GM12878 (cell line): ENCODE measurements around the gene RCCD1.

ENCODE experiments used
- BCL11A ChIP-seq: IDR thresholded peaks from 2 replicates; pipeline ENCODE4 v1.6.1; 2011; ENCODE audit warnings: low read depth, low read length
- JUND ChIP-seq: IDR thresholded peaks from 2 replicates; pipeline ENCODE4 v1.6.1; 2012; ENCODE audit warnings: low read depth, mild to moderate bottlenecking, low read length, improper control_type of control experiment, moderate library complexity
- KAT2A ChIP-seq: conservative IDR thresholded peaks from 2 replicates; pipeline ENCODE4 v1.6.1; 2011; ENCODE audit warnings: low read depth, low read length; ENCODE audit not compliant: control insufficient read depth
- MLLT1 ChIP-seq: fragments of 450-650 bp; IDR thresholded peaks from 2 replicates; pipeline ENCODE4 v1.6.1; 2016; ENCODE audit warnings: mild to moderate bottlenecking
- NFIC ChIP-seq: IDR thresholded peaks from 2 replicates; pipeline ENCODE4 v1.6.1; 2012; ENCODE audit warnings: low read depth, mild to moderate bottlenecking, inconsistent platforms, low read length, moderate library complexity
- NFYB ChIP-seq: IDR thresholded peaks from 2 replicates; pipeline ENCODE4 v1.6.1; 2011; ENCODE audit warnings: low read depth, mild to moderate bottlenecking, low read length, improper control_type of control experiment, moderate library complexity; ENCODE audit not compliant: insufficient read depth
- POLR2A ChIP-seq: IDR thresholded peaks from 2 replicates; pipeline ENCODE4 v1.6.1; 2011; ENCODE audit warnings: low read depth, mild to moderate bottlenecking, low read length
- RAD21 ChIP-seq: IDR thresholded peaks from 2 replicates; pipeline ENCODE4 v1.6.1; 2011; ENCODE audit warnings: mild to moderate bottlenecking, low read depth, low read length, moderate library complexity; ENCODE audit not compliant: insufficient read depth
- ZNF384 ChIP-seq: IDR thresholded peaks from 2 replicates; pipeline ENCODE4 v1.6.1; 2012; ENCODE audit warnings: low read depth, mild to moderate bottlenecking, low read length, improper control_type of control experiment, borderline replicate concordance
- TF ChIP-seq, protein P1 (sequence below), 3 experiments: IDR thresholded peaks in 2 of 3; conservative IDR thresholded peaks in 1 of 3; 2 replicates each; pipeline ENCODE4 v1.5.1; 2011; ENCODE audit warnings: low read depth in 3 of 3, low read length in 3 of 3, mild to moderate bottlenecking in 3 of 3, control low read depth in 2 of 3, moderate library complexity in 2 of 3, inconsistent platforms in 1 of 3, mixed read lengths in 1 of 3; ENCODE audit not compliant: control insufficient read depth in 2 of 3, insufficient read depth in 1 of 3; ENCODE audit errors: extremely low read depth in 1 of 3
- TF ChIP-seq, protein P2 (sequence below): IDR thresholded peaks from 2 replicates; pipeline ENCODE4 v1.6.1; 2011; ENCODE audit warnings: low read depth, low read length, improper control_type of control experiment, borderline replicate concordance

- TF ChIP-seq, protein P1, sequence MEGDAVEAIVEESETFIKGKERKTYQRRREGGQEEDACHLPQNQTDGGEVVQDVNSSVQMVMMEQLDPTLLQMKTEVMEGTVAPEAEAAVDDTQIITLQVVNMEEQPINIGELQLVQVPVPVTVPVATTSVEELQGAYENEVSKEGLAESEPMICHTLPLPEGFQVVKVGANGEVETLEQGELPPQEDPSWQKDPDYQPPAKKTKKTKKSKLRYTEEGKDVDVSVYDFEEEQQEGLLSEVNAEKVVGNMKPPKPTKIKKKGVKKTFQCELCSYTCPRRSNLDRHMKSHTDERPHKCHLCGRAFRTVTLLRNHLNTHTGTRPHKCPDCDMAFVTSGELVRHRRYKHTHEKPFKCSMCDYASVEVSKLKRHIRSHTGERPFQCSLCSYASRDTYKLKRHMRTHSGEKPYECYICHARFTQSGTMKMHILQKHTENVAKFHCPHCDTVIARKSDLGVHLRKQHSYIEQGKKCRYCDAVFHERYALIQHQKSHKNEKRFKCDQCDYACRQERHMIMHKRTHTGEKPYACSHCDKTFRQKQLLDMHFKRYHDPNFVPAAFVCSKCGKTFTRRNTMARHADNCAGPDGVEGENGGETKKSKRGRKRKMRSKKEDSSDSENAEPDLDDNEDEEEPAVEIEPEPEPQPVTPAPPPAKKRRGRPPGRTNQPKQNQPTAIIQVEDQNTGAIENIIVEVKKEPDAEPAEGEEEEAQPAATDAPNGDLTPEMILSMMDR (IDR thresholded peaks at IDR 0.05 in 2 of 3, conservative IDR thresholded peaks at IDR 0.05 in 1 of 3; ENCODE audit: control insufficient read depth in 2 of 3, extremely low read depth in 1 of 3, insufficient read depth in 1 of 3, low read depth in 3 of 3, low read length in 3 of 3), result no peak
- TF ChIP-seq BCL11A (no peak), RAD21 (no peak), JUND (no peak), MLLT1 (no peak), POLR2A (no peak), NFIC (no peak), ZNF384 (no peak), KAT2A (no peak), NFYB (no peak)
- TF ChIP-seq, protein P2, sequence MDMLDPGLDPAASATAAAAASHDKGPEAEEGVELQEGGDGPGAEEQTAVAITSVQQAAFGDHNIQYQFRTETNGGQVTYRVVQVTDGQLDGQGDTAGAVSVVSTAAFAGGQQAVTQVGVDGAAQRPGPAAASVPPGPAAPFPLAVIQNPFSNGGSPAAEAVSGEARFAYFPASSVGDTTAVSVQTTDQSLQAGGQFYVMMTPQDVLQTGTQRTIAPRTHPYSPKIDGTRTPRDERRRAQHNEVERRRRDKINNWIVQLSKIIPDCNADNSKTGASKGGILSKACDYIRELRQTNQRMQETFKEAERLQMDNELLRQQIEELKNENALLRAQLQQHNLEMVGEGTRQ, result no peak
Observed at GRCh38 chr15:90945091-90945490, 9.6 kb upstream of the RCCD1 start.
